ENCODE measurements around the gene LPXN. TPM values are rescaled to one million over a fixed set of nuclear protein-coding genes. Genes with fewer than 3 reads are reported as not detected.

Gene LPXN
- total and polyA plus RNA-seq, 10 of the 15 experiments (the other 5 are each of a cell fraction or from before 2014, with no cell fraction given): 131 to 349 (median 201) TPM

GRCh38 chr11:58524232-58525036 is 51.2 kb downstream of the LPXN start (continued):
- no peak for TF ChIP-seq SIX5 (IDR thresholded peaks at IDR 0.05; ENCODE audit: low read depth, low read length, severe bottlenecking)
- TF ChIP-seq FOXM1 (IDR thresholded peaks at IDR 0.05; ENCODE audit: low read depth, low read length): no peak
- TF ChIP-seq ZBTB40 (IDR thresholded peaks at IDR 0.05; ENCODE audit: borderline replicate concordance): no peak
- TF ChIP-seq ZNF384 (IDR thresholded peaks at IDR 0.05; ENCODE audit: borderline replicate concordance, low read depth, low read length): no peak
- TF ChIP-seq BCL11A (IDR thresholded peaks at IDR 0.05; ENCODE audit: low read depth, low read length): no peak
- TF ChIP-seq ZBTB33 (IDR thresholded peaks at IDR 0.05): no peak
- peak; percentile 70 to 77 (median 72) for TF ChIP-seq CTCF (IDR thresholded peaks at IDR 0.05 in 2 of 3, conservative IDR thresholded peaks at IDR 0.05 in 1 of 3; ENCODE audit: control insufficient read depth in 2 of 3, extremely low read depth in 1 of 3, insufficient read depth in 1 of 3, low read depth in 3 of 3, low read length in 3 of 3)
- TF ChIP-seq BRCA1 (IDR thresholded peaks at IDR 0.05; ENCODE audit: low read depth, low read length): no peak
- TF ChIP-seq POLR2A (IDR thresholded peaks at IDR 0.05; ENCODE audit: low read depth, low read length): peak; percentile 21; the same call in 1 of the 2 replicates
- peak; percentile 16; the same call in 1 of the 2 replicates for TF ChIP-seq POLR2AphosphoS2 (IDR thresholded peaks at IDR 0.05; ENCODE audit: low read depth, low read length)
- TF ChIP-seq IRF3 (IDR thresholded peaks at IDR 0.05): no peak
- peak; percentile 60 for TF ChIP-seq MLLT1 (IDR thresholded peaks at IDR 0.05)
- TF ChIP-seq NFYB (IDR thresholded peaks at IDR 0.05; ENCODE audit: insufficient read depth, low read depth, low read length): no peak
- no peak for TF ChIP-seq BACH1 (IDR thresholded peaks at IDR 0.05; ENCODE audit: borderline replicate concordance)
- TF ChIP-seq EED (IDR thresholded peaks at IDR 0.05; ENCODE audit: low read depth): peak; percentile 66; the same call in 1 of the 2 replicates
- TF ChIP-seq FOS (IDR thresholded peaks at IDR 0.05; ENCODE audit: borderline replicate concordance, extremely low read depth, insufficient read length): no peak
- no peak for TF ChIP-seq TBL1XR1 (IDR thresholded peaks at IDR 0.05; ENCODE audit: low read depth, low read length)
- no peak for TF ChIP-seq ETV6 (conservative IDR thresholded peaks at IDR 0.05 in 1 of 2, IDR thresholded peaks at IDR 0.05 in 1 of 2; ENCODE audit: borderline replicate concordance in 1 of 2, low read depth in 1 of 2)

All from GM12878 (cell line).